ENCODE measurements around the gene WDR1. TPM values are rescaled to one million over a fixed set of nuclear protein-coding genes. Genes with fewer than 3 reads are reported as not detected.

Gene WDR1
- total and polyA plus RNA-seq, 2 of the 13 experiments (the other 11 are each of a cell fraction or from before 2014, with no cell fraction given) = 106 to 198 TPM

GRCh38 chr4:10115271-10115796, 1.3 kb downstream of the WDR1 start (continued):
- TF ChIP-seq ZNF564 (CRISPR knock-in tag; IDR thresholded peaks at IDR 0.05) (no peak), CENPBD1 (CRISPR knock-in tag; IDR thresholded peaks at IDR 0.05; ENCODE audit: borderline replicate concordance, low read depth) (no peak), ZSCAN22 (CRISPR knock-in tag; IDR thresholded peaks at IDR 0.05) (no peak), NONO (IDR thresholded peaks at IDR 0.05) (no peak), NONO (CRISPR knock-in tag; conservative IDR thresholded peaks at IDR 0.05) (no peak), MAZ (IDR thresholded peaks at IDR 0.05; ENCODE audit: borderline replicate concordance, low read depth, low read length) (no peak), MAZ (CRISPR knock-in tag; IDR thresholded peaks at IDR 0.05; ENCODE audit: low read depth) (no peak), CHD4 (IDR thresholded peaks at IDR 0.05; ENCODE audit: borderline replicate concordance, low read length) (no peak), KLF12 (CRISPR knock-in tag; IDR thresholded peaks at IDR 0.05; ENCODE audit: borderline replicate concordance) (no peak), ZSCAN20 (CRISPR knock-in tag; IDR thresholded peaks at IDR 0.05; ENCODE audit: borderline replicate concordance) (no peak), ZNF614 (CRISPR knock-in tag; IDR thresholded peaks at IDR 0.05; ENCODE audit: borderline replicate concordance) (0 out of 2 replicates have a peak, but pooled peaks have one; percentile 26), KDM2A (CRISPR knock-in tag; IDR thresholded peaks at IDR 0.05; ENCODE audit: borderline replicate concordance, low read depth) (peak; percentile 6; the same call in 1 of the 2 replicates), HIC2 (CRISPR knock-in tag; IDR thresholded peaks at IDR 0.05; ENCODE audit: low read depth) (peak; percentile 71), NFAT5 (CRISPR knock-in tag; IDR thresholded peaks at IDR 0.05) (no peak), ZNF512B (CRISPR knock-in tag; IDR thresholded peaks at IDR 0.05; ENCODE audit: borderline replicate concordance) (no peak), GATA4 (IDR thresholded peaks at IDR 0.05; ENCODE audit: borderline replicate concordance, low read depth) (no peak), ZKSCAN5 (CRISPR knock-in tag; IDR thresholded peaks at IDR 0.05) (no peak), BRCA1 (CRISPR knock-in tag; IDR thresholded peaks at IDR 0.05) (no peak), IRF2 (CRISPR knock-in tag; IDR thresholded peaks at IDR 0.05) (peak; percentile 22; the same call in 1 of the 2 replicates), ZNF546 (CRISPR knock-in tag; conservative IDR thresholded peaks at IDR 0.05) (no peak), ZNF724P (CRISPR knock-in tag; IDR thresholded peaks at IDR 0.05; ENCODE audit: borderline replicate concordance) (no peak)
